Fibroblast of skin of right quadriceps (primary cell): Measurements from ENCODE around the gene LSM4.
A peak's percentile ranks its signal among the peaks of the same experiment; 100 is the strongest.

Experiments
- DNase-seq: peaks from one replicate; pipeline ENCODE4 v3.0.0-alpha.2; 2013

LSM4 gene

DNA sequence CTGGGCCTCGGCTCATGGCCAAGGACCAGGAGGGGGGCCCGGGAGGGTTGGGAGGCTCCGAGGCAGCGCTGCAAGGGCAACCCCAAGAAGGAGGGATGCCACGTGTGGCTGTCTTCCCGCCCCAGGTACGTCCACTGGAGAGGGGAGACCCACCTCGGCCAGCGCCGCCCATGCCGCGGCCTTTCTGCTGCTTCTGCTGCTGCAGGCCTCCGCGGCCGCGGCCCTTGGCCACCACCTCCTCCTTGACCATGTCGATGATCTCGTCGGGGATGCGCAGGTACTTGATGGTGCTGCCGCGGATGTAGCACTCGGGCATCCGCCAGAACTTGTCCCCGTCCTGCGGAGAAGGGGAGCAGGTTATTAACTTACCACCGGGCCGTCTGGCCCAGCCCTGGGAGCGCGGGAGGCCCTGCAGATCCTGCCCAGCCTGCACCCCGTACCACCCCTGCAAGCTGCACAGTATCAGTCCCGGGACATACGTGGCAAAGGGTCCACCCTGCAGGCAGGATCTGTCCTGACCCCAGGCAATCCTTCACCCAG is 13.3 kb downstream of the LSM4 start:
- DNase-seq: no peak

DNA sequence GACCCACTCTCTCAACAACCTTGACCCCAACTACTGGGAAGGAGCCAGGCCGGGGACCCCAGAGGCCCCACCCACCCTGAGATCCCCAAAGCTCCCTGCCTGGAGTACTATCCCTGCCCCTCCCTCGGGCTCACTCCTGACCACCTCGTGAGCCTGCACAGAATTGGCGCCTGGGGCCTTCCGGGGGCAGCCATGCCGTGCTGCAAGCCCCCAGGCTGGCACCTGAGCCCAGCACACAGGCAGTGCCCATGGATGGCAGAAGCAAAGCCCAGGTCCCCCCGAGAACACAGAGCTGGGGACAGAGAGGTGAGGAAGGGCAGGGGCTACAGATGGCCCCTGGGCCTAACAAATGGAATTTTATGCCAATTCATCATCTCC is 13.9 kb downstream of the LSM4 start:
- DNase-seq: no peak

DNA sequence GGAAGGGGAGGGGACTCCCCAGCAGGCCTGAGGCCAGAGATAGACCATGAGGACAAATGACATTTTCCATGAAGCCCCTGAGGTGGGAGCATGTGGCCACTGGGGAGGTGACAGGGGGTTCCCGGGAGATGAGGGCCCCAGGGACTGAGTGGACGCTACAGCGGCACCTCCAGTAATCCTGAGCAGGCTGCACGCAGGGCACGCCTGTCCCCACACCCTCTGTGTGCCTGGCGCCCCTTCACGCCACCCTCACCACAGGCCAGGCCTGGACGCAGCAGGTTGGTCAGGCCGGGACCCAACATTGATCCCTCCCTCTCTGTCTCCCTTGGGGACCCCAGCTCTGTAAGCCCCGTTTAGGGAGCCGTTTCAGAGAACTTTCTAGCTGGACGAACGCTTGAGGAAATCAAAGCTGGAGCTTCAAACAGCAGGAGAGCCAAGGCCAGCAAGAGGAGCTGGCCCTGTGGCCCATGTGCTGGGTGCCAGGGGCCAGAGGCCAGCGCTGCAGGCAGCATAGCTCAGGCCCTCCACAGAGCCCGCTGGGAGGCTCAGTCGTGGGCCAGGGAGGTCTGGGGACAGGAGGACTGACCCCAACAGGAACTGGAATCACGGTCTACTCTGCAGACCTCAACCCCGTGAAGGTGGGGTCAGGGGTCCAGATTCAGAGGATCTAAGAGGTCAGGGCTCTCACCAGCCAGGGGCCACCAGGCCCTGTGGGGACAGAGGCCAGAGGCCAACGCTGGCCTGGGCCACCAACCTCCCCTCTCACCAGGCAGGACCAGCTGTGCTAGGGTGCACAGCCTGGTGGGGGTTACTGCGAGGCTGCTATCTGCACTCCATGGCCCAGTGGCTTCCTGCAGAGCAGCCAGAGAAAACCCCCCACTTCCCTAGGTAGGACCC is 14.6 kb downstream of the LSM4 start:
- no peak for DNase-seq

- no peak for DNase-seq
These were observed 15.6 kb downstream of the LSM4 start for GRCh38 chr19:18307271-18307681.

GRCh38 chr19:18306888-18307260 is 16.0 kb downstream of the LSM4 start:
- DNase-seq: no peak

DNA sequence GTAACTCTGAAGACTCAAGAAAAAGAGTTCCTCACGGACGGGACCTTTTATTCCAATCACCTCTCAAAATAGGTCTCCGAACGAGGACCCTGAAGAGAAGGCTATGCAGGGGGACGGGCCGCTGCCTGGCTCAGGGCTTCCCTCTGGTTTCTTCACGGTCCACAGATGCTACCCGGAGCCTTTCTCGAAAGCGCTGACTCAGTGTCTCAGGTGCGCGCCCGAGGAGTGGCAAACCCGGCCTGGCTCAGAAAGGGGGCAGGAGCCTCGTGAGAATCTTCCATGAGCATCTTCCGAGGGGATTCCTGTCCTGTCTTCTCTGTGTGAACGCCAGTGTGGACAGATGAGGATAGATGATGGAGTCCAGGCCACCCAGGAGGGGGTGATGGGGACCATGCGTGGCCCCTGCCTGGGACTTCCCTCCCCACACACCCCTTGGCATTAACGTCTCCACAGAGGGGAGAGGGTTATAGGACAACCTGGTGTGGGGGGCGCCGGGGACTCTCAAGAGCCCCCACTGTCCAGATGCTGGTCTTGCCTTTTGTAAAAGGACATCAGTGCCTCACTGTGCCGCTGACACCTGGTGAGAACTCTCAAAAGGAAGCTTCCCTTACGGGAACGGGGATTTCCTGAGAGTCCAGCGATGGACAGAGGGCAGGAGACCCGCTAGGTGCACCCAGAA is 16.5 kb downstream of the LSM4 start:
- no peak for DNase-seq

DNA sequence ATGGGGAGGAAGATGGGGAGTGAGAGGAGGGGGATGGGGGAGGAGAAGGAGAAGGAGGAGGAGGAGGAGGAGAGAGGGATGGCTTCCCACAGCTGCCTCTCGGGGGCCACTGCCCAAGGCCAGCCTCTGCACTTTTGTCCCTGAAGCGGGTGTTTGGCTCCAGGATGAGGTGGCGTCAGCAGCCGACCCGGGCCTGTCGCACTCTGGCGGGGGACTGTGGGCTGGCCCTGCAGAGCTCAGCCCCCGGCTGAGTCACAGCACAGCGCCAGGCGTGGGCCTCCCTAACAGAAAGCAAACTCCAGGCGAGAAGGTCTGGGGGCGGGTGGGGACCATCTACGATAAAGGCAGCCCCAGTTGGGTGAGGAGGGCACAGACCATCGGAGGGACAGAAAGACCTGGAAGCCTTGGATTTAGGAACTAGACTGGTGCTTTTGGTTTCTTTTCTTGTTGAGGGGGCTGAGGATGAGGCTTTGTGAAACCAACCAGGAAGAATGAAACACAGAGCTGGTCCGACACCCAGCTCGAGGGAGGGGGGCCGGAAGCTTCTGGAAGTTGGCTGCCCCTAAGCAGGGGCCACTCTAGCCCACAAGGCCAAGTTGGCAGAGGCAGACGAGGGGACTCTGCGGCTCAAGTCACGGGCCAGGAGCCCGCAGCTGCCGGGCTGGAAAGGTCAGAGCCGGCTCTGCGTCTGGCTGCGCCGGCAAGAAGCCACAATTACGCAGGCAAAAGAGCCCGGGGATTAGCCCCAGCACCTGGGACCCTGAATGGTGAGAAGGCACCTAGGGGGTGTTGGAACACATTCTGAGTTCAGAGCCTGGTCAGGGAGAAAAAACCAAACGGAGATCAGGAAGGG is 18.2 kb downstream of the LSM4 start:
- peak; percentile 84 for DNase-seq

DNA sequence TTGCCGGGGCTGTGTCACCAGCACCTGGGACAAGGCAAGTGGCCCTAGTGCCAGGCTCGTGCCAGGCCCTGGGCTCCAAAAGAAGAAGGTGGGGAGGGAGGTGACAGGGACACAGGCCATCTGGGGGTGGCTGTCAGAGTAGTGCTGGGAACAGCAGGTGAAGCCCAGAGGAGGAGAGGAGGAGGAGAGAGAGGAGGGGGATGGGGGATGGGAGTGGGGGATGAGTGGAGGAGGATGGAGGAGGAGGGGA is 18.7 kb downstream of the LSM4 start:
- no peak for DNase-seq

DNA sequence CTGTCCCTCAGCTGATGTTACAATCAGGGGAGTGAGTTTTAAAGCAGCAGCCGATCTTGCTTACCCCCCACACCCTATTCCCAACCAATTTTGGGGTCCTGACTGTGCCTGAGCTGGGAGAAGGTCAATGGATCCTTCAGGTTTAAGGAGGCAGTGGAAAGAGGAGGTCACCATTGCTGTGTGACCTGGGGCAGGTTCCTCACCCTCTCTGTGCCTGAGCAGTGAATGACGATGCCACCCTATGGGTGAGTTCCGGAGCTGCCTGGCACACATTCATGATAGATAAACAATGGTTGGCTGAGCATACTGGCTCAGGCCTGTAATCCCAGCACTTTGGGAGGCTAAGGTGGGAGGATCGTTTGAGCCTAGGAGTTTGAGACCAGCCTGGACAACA is 21.2 kb downstream of the LSM4 start:
- DNase-seq: no peak

GRCh38 chr19:18300930-18301717 is 21.8 kb downstream of the LSM4 start:
- DNase-seq: peak; percentile 32

GRCh38 chr19:18299654-18300053 is 23.2 kb downstream of the LSM4 start:
- DNase-seq: no peak

- DNase-seq: no peak
These were observed 24.3 kb downstream of the LSM4 start for GRCh38 chr19:18298601-18299000.

DNA sequence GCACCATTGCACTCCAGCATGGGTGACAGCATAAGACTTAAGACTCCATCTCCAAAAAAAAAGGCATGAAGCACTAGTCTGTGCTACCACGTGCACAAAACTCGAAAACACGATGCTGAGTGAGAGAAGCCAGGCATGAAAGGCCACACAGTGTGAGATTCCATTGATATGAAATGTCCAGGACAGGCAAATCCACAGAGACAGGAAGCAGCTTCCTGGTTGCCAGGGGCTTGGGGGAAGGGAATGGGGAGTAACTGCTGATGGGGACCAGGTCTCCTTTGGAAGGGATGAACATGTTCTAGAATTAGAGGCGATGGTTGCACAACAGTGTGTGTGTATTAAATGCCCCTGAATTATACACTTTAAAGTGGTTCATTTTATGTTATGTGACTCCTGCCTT is 25.6 kb downstream of the LSM4 start:
- DNase-seq: peak; percentile 62

GRCh38 chr19:18295034-18295451 is 27.8 kb downstream of the LSM4 start:
- DNase-seq: no peak

DNA sequence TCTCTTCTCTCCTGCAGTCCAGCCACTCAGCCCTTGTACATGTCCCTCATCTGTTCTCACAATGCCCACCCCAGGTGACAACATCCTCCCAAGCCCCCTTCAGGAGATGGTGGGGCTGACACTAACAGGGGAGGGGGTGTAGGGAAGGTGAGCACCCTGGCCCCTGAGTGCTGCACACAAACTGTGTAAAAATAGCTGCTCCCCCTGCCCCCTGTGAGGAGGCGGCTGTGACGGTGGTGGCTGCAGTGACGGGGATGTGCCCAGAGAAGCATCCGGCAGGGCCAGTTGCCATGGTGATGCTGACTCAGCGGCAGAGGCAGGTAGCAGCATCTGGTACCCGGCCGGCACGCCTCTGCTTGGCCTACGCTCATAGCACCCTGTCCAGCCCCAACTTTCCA is 28.4 kb downstream of the LSM4 start:
- DNase-seq: no peak

DNA sequence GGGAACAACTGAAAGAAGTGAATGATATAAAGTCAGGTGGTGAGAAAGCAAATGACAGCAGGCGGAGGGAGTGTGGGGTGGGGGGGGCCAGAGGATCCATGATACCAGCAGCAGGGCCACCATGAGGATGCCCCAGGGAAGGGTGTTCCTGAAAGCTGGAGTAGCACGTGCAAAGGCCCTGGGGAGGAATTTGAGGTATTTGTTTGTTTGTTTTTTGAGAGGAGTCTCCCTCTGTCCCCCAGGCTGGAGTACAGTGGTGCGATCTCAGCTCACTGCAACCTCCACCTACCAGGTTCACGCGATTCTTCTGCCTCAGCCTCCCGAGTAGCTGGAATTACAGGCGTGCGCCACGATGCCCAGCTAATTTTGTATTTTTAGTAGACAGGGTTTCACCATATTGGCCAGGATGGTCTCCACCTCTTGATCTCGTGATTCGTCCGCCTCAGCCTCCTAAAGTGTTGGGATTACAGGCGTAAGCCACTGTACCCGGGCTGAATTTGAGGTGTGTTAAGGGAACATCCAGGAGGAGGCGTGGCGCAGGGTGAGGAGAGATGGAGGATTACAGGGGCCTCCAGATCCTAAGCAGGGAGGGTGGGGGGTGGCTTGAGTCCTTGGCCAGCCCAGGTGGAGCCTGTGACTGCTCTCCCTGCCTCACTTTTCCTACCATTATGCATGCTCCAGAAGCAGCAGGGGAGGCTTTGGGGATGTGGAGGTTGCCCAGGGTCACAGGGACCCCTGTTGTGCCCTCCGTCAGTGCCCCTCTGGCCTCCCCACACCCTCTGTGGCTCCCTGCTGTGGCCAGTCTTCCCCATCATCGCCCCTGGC is 29.0 kb downstream of the LSM4 start:
- no peak for DNase-seq

DNA sequence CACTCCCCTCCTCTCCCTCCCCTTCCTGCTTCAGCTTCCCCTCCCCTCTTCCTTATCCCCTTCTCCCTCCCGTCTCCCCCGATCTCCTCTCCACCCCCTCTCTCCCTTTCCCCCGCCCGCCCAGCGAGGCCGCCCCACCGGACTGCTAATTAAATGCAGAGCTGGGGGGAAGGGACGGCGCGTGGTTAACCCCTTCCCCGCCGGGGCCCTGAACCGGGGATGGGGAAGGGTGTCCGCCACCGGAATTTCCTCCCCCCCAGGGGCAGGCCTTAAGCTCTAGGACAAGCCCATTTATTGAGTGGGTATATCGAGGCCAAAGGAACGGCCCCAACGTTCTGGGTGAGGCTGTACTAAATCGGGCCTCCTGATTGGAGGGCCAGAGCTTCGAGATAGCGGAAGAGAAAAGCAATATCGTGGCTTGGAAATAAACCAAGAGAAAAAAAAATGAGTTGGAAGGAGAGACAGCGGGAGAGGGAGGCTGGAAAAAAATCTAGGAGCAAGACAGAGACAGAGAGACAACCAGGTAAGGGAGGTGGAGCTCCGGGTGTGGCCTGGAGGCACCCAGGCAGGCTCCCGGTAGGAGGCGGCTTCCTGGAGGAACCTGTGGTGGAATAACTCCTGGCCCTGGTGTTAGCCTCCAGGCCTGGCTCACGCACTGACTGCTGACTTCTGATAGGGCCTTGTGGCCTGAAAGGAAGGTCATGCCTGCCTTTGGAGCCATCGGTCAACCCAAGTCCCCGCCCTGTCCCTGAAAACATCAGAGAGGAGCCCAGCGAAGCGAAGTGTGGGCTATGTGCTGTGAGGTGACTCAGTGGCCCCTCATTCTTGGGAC is 29.9 kb downstream of the LSM4 start:
- DNase-seq: peak; percentile 91

GRCh38 chr19:18292462-18292809 is 30.4 kb downstream of the LSM4 start:
- DNase-seq: no peak

- peak; percentile 82 for DNase-seq
These were observed 31.1 kb downstream of the LSM4 start for GRCh38 chr19:18291590-18292461.

DNA sequence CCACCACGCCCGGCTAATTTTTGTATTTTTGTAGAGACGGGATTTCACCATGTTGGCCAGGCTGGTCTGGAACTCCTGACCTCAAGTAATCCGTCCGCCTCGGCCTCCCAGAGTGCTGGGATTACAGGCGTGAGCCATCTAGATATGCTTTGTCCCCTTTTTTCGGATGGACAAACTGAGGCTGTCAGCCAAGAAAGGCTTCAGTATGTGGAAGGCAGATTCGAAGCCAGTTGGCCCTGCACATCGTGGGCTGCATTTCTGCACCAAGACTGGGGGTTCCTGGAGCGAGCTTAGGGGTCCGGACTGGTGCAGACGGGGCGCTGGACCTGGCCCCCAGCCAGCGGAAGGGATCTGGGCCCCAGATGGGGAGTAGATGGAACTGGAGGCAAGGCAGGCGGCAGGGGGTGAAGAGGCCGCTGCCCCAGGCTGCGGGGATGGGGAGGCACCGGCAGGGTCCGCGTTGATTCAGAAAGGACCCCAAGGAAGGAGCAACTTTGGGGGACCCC is 31.8 kb downstream of the LSM4 start:
- no peak for DNase-seq
